Right forelimb (tissue), 1 donor: ENCODE measurements around the gene LGR6.

Source experiments
- DNase-seq: peaks from one replicate; pipeline ENCODE4 v3.0.0-alpha.2; 2018

The LGR6 gene

DNA sequence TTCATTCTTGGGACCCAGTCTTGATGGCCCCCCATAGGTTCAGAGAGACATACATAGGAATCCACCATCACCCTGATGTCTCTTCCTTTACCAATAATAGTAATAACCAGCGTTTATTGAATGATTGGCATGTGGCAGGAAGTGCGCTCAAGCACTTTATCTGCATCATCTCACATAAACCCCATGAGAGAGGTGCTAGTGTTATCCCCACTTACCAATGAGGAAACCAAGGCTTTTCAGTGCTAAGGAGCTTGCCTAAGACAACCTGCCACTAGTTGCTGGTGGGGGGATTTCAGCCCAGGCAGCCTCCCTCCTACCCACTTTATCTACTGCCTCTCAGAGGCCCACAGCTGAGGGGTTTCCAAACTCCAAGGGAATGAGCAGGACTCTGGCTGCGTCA is 7.7 kb downstream of the LGR6 start:
- no peak for DNase-seq

DNA sequence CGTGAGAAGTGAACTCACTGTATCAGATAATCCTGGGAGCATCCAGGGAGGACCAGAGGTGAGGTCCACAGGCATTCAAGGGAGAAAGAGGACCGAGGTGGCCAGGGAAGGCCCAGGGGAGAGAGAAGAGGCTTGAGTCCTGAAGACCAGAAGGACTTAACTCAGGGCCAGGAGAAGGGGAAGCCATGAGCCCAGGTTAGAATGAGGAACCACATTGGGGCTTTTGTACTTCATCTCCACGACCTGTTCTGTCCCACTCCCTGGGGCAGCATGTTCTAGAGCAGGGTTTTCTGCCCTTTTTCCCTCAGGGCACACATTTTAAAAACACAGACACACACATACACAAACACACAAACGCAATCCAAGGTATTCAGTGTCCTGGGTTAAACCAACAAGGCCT is 8.4 kb downstream of the LGR6 start:
- DNase-seq = no peak

DNA sequence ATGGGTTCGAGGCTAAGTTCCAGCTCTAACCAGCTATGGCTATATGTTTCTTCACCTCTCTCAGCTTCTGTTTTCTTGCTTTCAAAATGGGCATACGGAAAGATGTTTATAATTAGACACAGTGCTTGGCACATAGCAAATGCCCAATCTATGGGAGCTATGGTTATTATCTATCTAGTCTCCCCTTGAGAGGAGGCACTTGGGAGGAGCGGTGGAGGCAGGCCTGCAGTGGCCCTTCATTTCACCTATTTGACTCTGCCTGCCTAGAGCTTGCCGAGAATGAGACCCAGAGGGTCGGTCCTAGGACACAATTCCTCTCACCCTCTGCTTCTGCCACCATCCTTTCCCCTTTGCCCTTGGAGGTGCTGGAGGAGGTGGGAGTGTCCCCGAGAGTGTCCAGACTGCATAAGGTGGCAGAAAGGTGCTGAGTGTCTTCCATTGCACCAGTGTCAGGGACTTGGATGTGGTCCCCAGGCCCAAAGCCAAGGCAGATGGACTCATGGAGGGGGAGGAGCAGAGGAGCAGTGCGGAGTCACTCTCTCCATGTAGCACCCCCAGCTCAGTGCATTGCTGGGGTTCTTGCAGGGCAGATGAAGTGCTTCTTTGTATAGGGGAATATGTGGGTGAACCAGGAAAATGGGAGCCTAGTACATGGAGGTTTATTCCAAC is 9.0 kb downstream of the LGR6 start:
- DNase-seq = no peak

DNA sequence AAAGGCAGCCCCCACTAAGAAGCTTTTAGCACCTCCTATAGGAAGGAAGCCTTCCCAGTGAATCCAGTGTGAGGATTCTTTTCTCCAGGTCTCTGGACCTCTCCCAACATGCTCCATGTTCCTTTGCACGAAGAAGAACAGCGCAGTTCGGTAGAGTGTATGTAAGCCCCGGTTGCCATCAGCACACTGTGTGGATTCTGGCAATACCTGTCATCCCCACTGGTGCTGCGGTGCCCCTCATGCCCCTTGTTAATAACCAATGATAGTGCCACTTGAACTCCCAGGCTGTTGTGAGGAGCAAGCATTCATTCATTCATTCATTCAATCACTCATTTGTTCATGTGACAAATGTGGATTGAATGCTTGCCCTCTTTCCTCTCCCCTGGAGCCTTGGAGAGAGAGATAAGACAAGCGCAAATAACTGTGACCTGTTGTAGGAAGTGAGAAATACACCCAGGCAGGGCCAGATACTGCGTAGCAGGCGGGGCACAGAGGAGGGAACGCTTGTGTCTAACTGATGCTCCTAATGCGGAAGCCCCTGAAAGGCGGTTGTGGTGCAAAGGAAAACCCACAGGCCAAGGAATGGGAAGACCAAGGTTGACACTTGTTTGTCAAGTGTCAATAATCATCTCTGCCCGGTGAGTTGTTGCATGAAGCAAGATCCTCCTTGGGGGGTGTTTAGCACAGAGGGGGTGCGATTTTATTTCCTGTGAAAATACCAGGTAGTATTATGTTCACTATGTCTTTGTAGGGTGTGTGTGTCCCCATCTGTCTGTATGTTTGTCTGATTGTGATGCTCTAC is 9.8 kb downstream of the LGR6 start:
- no peak for DNase-seq

DNA sequence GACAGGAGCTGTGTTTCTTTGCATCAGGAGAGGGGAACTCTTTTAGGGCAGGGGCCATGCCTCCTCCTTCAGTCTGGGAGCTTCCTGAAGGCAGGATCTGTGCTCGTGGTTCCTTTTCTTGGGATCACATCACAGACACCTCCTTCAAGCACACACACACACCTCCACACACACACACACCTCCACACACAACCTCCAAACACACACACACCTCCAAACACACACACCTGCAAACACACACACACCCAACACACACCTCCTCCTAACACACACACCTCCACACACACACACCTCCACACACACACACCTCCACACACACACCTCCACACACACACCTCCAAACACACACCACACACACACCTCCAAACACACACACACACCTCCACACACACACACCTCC is 10.5 kb downstream of the LGR6 start:
- DNase-seq = no peak

DNA sequence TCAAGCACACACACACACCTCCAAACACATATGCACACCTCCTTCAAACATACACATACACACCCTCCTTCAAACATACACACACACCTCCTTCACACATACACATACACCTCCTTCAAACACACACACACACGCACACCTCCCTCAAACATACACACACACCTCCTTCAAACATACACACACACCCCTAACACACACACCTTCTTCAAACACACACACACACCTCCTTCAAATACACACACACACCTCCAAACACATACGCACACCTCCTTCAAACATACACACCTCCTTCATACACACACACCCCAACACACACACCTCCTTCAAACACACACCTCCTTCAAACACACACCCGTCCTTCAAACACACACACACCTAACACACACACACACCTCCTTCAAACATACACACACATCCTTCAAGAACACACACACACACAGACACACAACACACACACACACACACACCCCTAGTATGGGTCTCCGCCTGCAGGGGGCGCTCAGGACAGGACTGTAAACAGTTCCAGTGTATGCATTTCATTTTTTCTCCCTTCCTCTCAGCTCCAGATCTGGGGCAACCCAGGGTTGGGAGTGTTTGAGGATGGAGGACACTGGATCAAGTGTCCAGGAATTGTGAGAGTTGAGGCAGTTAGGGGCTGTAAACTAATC is 12.1 kb downstream of the LGR6 start:
- DNase-seq = no peak

DNA sequence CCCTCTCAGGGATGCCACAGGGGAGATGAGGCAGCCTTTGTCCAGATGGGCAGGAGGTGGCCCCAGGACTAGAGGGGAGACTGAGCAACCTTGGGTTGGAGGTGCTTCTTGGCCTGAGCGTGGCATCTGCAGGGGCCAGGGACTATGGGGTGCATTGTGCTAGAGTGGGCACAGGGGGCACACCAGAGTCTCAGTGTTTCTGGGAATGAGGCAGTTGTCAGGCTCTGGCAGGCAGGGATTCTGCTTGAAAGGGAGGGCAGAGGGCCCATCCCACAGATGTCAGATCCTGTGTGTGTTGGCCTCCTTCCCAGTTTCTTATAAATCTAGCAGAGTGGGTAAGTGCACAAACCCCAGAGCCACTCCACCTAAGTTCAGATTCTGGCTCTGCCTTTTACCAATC is 13.7 kb downstream of the LGR6 start:
- DNase-seq = no peak

DNA sequence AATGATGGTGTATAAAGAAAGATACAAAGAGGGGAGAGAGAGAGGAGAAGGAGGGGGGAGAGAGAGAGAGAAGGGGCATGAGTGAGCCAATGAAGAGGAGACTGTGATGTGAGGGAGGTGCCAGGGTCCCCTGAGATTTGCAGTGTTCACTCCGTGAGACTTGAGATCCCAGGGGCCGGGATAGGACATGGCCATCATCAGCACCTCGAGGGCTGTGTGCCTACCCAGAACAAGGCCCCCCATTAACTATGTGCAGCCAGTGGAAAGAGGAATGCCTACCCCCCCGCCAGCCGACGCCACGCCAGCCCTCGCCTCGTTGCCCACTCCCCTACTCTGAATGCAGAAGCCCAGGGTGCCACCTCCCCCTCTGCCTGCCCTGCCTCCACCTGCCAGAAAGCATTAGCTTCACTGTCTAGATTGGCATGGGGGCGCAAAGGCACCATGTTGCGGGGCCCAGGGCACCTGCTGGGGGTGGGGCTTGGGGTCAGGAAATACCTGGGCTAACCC is 14.8 kb downstream of the LGR6 start:
- no peak for DNase-seq

DNA sequence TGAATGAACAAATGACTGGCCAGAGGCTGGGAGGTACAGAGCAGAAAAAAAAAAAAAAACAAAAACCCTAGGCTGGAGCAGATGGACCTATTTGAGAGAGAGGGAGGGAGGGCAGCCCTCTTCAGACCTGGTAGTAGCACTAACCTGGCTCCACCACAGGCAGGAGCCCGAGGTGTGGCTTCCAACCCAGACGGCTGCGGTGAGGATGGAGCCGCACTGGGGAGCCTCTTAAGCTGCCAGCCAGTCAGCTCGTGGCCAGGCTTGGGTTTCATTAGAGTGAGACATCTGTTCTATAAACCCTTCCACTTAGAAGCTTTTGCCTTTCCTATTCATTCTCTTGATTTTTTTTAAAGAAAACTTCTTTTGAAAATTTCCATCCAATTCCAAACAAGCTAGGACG is 16.8 kb downstream of the LGR6 start:
- no peak for DNase-seq

DNA sequence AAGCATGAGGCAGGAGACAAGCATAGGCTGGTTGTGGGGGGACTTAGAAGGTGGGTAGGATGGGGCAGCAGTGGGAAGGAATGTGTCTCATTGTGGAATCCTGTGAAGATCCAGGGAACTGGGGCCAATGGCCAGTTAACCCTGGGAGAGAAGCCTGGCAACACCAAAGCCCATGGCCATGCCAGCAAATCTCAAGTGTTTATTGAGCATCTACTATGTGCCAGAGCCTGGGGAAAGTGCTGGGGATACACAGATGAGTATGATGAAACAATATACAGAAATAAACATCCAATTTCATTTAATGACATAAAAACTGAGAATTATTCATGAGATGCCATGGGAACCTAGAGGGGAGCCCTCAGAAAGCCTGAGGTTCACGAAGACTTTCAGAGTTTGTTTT is 17.4 kb downstream of the LGR6 start:
- no peak for DNase-seq

DNA sequence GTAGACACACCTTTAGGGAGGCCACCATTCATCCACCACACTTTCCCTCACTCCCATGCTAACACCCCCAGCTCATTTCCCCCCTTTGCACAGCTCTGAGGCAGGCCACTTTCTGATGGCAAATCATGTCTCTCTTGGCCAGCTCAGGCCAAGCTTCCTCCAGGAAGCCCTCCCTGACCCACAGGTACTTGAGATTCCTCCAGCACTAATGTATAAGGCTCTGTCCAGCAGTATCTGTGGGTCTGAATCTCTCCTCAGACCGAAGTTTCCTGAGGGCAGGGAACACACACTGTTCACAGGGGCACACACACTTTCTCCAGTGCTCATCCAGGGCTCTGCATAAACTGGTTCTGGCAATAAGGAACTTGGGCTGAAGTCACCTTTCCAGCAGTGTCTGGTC is 19.2 kb downstream of the LGR6 start:
- DNase-seq = no peak

DNA sequence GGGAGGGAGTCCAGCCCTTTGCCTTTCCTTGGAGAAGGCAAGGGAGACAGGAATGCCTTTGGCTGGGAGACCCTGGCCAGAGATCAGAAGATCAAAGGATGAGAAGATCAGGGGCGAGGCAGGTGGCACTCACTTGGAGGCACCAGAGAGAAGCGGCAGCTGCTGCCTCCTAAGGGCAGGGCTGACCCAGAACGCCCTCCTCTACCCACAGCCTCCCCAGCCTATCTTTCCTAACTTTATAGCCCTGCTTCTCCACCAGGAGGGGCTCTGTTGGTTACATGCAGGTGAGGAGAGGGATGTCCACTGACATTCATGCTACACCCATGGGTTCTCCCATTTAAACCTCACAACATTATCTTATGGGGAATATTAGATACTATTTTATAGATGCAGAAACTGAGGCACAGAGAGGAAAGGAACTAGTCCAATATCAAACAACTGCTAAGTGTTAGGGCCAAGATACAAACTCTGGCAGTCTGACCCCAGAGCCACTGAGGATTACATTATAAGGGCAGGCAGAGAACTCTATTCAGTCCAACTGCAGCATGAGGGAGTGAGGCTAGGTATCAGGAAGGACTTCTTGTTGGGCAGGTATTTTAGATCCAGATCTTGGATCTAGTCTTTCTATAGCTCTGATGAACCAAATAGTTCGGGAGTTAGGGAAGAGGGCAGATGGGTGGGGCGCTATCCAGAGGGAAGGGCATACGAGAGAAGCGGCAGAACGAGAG is 19.9 kb downstream of the LGR6 start:
- no peak for DNase-seq

DNA sequence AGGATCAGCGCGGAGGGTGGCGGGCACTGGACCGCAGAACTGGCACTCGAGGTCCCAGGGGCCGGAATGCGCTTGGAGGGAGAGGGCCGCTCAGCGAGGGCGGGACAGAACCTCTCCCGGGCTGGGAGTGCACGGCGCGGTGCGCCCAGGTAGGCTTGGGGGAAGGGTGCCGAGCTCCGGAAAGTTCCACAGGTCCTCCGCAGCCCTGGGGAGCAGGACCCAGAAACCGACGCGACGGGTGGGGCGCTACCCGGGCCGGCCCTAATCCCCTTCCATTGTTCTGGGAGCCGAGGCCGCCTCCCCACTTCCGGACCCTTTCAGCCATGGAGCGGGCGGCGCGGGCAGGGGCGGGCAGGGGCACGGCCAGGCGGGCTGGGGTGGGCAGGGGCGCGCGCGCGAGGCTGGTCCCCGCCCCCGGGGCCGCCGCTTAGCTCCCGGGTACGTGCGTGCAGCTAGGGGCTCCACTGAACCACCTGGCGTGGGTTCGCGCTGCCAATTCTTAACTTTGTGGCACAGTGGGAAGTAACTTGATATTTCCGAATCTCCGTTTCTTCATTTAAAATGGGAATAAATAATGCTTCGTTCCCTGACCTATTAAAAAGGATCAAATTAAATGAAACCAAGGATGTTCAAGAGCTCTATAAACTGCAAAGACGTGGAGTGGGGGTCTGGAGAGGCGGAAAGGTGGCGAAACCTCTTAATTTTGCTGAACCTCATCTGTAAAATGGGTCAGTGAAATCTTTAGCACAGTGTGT is 20.7 kb downstream of the LGR6 start:
- no peak for DNase-seq

DNA sequence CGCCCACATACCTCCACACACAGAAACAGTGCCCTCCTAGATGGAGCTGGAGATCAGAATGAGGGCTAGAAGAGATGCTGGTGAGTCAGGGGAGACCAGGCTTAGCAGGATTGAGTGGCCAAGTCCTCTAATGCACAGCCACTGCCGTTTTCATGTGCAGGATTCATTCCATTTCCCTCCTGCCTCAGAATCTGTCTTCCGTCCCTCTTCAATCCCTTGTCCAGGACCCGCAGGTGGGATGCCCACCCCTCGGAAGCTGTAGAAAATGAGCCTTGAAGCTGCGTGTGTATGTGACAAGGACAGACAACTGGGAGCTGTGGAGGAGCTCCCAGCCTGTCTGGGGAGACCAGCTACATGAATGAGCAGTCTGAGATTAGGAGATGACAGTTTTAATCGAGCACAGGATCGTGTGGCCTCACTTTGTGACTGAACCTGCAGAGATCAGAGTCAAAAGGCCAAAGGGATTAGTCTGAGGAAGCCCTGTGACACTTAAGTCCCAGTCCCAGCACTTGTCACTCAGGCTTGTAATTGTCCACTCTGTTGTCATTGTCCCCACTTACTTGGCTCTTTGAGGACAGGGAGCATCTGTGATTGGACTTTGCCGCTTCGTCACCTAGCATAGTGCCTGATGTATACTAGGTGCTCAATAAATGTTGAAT is 22.0 kb downstream of the LGR6 start:
- no peak for DNase-seq

DNA sequence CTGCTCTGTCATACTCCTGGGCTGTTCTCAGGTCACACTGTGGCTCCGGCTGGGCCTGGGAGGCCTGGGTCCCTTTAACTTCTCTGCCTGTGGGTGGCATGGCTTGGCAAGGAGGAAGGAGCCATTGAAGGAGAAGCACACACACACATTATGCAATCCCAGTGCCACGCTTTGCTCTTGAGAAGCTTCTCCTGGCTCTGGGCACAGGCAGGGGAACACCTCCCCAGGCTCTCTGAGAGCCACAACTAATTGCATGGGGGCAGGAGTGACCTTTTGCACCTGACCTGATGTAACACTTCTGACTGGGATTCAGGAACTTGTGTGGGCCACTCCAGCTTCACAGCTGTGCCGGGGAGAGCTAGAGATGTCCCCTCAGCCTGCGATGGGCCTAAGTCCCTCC is 23.1 kb downstream of the LGR6 start:
- DNase-seq = no peak

DNA sequence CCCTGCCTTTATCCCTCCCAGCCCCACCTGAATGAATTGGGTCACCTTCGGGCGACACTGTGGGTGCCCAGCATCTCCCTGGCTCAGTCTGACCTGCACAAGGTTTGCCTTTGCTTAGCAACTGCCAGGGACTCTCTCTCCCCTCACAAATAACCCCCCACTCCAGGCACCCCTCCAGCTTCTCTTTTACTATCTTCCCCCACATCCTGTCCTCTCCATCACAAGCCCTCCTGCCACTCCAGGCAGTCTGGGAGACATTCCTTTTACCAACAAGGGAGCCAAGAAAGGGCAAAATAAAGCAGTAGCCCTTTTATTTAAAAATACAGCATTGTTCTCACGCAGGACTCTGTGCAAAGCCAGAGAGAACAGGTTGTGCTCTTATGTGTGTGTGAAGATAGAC is 23.9 kb downstream of the LGR6 start:
- no peak for DNase-seq

DNA sequence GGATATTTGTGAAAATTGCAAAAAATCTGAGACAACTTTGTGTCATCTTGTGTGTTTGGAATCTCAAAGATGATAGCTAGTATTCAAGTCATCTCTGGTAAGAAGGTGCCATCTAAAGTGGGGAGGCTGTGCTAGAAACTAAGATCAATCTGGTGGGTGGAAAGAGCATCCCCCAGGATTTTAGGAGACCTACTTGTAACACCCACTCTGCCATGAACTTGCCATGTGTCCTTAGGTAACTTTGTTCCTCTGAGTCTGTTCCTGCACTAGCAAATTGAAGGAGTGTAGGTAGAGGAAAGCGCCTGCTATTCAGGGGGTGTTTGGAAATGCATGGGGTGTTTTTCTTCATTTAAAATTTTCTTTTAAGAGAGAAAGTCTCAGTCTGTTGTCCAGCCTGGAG is 24.4 kb downstream of the LGR6 start:
- no peak for DNase-seq

DNA sequence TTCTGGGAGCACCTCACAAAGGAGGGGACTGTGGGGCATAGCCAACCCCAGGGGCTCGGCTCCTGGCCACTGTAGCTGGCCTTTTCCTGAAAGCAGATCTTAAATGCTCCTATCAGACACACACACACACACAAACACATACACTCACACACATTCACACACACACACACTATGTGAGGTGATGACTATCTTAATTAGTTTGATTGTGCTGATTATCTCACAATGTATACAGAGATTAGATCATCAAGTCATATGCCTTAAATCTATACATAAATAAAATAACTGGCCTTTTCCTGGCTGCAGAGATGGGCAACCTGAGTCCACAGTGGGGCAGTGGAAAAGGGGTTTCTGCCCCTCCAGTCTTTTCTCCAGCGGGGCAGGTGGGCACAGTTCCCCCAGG is 27.1 kb downstream of the LGR6 start:
- DNase-seq = no peak

DNA sequence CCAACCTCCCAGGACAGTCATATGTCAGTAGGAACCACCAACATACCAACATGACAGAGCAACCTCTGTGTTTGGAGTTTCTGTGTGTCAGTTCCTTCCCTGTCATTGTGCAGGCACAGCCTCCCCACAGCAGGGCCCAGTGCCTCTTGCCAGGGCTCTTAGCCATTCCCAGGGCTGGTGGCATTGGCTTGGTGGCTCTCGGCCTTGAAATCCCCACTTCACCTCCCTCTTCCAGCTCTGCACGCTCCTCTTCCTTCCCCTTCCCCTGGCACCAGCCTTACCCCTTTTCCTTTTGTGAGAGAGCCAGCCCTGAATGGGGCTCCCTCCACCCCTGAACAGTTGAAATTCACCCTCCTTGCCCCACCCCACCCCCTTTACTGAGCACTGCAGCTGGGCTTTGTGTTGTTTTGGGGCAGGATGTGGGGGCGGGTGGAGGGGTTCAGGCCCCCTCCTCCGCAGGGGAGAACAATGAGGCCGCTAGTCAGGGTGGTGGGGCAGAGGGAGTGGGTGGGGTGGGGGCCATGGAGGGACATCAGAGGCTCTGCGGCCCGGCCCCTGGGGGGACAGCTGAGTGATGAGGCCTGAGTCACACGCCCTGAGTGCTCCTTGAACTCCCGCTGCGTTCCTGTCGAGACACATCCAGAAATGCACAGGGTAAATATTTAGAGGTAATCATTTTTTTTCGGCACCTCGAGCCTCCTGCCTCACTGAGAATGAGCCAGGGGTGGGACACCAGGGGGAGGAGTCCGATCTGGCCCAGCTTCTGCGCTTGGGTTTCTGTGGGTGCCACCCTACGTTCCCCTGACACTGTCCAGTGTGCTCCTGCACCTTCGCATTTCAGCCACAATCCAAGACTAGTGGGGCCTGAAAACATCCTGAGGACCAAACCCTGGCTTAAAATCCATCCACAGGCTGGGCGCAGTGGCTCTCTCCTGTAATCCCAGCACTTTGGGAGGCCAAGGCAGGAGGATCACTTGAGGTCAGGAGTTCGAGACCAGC is 28.6 kb downstream of the LGR6 start:
- no peak for DNase-seq

DNA sequence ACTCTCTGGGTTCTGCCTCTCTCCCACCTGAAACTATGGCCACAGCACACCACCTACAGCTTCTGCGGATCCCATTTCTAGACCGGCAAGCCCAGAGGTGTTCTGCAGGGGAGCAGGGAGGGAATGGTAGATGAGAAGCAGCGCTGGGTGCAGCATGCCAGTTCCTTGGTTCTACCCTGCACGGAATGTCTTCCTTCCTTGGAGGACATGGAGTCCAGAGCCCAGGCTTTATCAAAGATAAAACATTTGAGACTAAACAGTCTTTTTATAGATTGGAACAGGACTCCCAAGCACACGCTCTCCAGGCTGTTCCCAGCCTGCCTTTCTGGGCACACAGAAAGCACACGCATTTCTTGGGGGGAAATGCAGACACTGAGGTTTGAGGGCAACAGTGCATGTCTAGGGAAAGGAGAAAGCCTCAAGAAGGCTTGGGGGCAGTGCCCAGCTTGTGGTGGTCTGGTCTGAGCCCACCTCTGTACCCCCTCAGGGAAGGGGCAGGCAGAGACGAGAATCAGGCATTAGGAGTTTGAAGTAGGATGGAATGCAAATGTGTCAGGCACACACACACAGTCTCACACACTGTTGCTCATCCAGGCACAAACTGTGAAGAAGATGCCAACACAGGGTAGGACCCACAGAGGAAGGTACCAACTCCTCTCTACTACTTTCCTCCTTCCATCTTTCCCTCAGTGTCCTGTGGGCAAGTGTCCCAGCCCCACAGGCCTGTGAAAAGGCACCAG is 29.7 kb downstream of the LGR6 start:
- DNase-seq = no peak
